Pancreas (tissue), 10 donors: ENCODE results near the gene CEP55. TPM values are rescaled to one million over a fixed set of nuclear protein-coding genes. Genes with fewer than 3 reads are reported as not detected.

Source experiments
- ATAC-seq, 4 donors: fragments of 200-7000 bp; cut with Tn5 transposase; one replicate each; pipeline versions ENCODE4 v1.8.0 to v1.9.1; 2020; ENCODE audit warnings: mild to moderate bottlenecking in 4 of 4, moderate library complexity in 4 of 4
- DNase-seq, 6 donors: peaks; one replicate each; pipeline ENCODE4 v3.0.0-alpha.2; 2020
- FAIRE-seq: peaks from 2 replicates; lab custom pipeline; 2012; peaks lifted over from hg19 to GRCh38; lab: Jason Lieb, UNC
- H3K27ac ChIP-seq, 4 donors: fragments of 200-600 bp; sonication (generic); 1 replicate in 3 of 4; 2 replicates in 1 of 4; pipeline versions ENCODE4 v1.5.0 to v1.8.0; 2020
- H3K27me3 ChIP-seq, 4 donors: fragments of 200-600 bp; one replicate each; pipeline ENCODE4 v1.8.0; 2021
- H3K36me3 ChIP-seq, 3 donors: fragments of 200-600 bp; sonication (generic) in 1 of 3; one replicate each; pipeline versions ENCODE4 v1.5.0 to v1.8.0; 2020 to 2021
- H3K4me1 ChIP-seq, 3 donors: fragments of 200-600 bp; one replicate each; pipeline ENCODE4 v1.8.0; 2021
- H3K4me3 ChIP-seq, 4 donors: fragments of 200-600 bp; sonication (generic) in 2 of 4; one replicate each; pipeline versions ENCODE4 v1.5.0 to v1.8.0; 2020 to 2021
- H3K9me3 ChIP-seq, 4 donors: fragments of 200-600 bp; one replicate each; pipeline ENCODE4 v1.8.0; 2021
- WGBS, 2 donors: extraction: QIAGEN DNeasy Blood & Tissue Kit; methylation state at CpG; one replicate each; pipeline ENCODE4 v1.1.7; 2013; 5-methylcytosine and 5-hydroxymethylcytosine counted together
- intact Hi-C, 3 donors: fragments of 100-400 bp; cut with DNase I; formaldehyde crosslinking; loops; one replicate each; pipeline versions ENCODE4 v1.11.1 to v1.14.2; 2022
- polyA plus RNA-seq, 2 donors: library from polyadenylated mRNA; stranded (reverse); fragments of 200-250 nt; gene quantifications; one replicate each; pipeline ENCODE4 v1.2.3, GENCODE V29; 2013
- total RNA-seq, 6 donors: library from RNA; stranded (reverse); fragmentation: NEBNext Ultra II Directional in 4 of 6; extraction: Animal tissue kit (Norgen Biotek cat#: 25700) in 4 of 6; gene quantifications; one replicate each; pipeline versions ENCODE4 v1.2.1 to v1.2.4, GENCODE V29; 2021 to 2023
- TF ChIP-seq, protein P1 (sequence below), 4 donors: fragments of 200-600 bp; sonication (generic) in 3 of 4; IDR thresholded peaks; one replicate each; pipeline versions ENCODE4 v1.5.0 to v1.8.0; 2021; ENCODE audit warnings: antibody characterized with exemption in 4 of 4
- donor health status: healthy with polysubstance abuse.
- donor health status: DM: no; HTN: no; CAD: no; lungs with moderate emphysema.
- donor health status: DM: no; HTN: no; CAD: no.
- donor health status: control.
- donor health status: control.
- donor health status: Bipolar disorder and iron deficiency.
- donor health status: DM: yes; HTN: yes; CAD: no.
- donor health status: DM: no; HTN: no; CAD: no.
- donor health status: DM: no; HTN: no; CAD: no.
- donor health status: DM: yes; HTN: yes; CAD: no.

The CEP55 gene
- total and polyA plus RNA-seq, 8 donors, result 0.07 to 0.94 (median 0.25) TPM; not detected in 1

DNA sequence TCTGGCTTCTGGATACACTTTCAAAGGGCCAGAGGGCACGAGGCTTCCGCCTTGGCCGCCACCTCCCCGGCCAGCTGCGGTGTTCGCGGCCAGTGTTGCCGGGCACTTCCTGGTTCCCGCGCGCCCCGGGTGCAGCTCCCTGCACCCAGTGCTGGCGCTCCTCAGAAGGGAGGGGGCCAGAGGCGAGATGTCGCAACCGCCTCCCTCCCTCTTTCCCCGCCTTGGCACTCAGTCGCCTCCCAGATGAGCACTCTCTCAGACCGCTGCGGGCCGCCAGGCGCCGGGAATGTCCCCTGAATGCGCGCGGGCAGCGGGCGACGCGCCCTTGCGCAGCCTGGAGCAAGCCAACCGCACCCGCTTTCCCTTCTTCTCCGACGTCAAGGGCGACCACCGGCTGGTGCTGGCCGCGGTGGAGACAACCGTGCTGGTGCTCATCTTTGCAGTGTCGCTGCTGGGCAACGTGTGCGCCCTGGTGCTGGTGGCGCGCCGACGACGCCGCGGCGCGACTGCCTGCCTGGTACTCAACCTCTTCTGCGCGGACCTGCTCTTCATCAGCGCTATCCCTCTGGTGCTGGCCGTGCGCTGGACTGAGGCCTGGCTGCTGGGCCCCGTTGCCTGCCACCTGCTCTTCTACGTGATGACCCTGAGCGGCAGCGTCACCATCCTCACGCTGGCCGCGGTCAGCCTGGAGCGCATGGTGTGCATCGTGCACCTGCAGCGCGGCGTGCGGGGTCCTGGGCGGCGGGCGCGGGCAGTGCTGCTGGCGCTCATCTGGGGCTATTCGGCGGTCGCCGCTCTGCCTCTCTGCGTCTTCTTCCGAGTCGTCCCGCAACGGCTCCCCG lies 70.2 kb downstream of the CEP55 start, which contains the start of gene FFAR4:
Gene FFAR4 (plus strand): TSS at position 231 of the 842 bp plus-strand sequence. CDS start 56 bp downstream, at position 287.
- FAIRE-seq (no peak), ATAC-seq (peak; percentile 83 to 91 (median 88)), DNase-seq (peak; percentile 45 to 76 (median 59))
- intact Hi-C loops, result no loop called here
- H3K4me1 ChIP-seq, result peaks cover 0 to 5% (median 0%) of the 10 kb centered on the region in 3 donors
- no peak within 1 kb of the TSS for H3K27ac ChIP-seq
- H3K4me3 ChIP-seq, result peak within 1 kb of the TSS; percentile 4 to 44 (median 18)
- peaks cover 0 to 12% (median 2%) of the 10 kb centered on the region in 4 donors for H3K27me3 ChIP-seq
- H3K9me3 ChIP-seq, result no peaks in the 10 kb centered on the region
- TF ChIP-seq, protein P1, sequence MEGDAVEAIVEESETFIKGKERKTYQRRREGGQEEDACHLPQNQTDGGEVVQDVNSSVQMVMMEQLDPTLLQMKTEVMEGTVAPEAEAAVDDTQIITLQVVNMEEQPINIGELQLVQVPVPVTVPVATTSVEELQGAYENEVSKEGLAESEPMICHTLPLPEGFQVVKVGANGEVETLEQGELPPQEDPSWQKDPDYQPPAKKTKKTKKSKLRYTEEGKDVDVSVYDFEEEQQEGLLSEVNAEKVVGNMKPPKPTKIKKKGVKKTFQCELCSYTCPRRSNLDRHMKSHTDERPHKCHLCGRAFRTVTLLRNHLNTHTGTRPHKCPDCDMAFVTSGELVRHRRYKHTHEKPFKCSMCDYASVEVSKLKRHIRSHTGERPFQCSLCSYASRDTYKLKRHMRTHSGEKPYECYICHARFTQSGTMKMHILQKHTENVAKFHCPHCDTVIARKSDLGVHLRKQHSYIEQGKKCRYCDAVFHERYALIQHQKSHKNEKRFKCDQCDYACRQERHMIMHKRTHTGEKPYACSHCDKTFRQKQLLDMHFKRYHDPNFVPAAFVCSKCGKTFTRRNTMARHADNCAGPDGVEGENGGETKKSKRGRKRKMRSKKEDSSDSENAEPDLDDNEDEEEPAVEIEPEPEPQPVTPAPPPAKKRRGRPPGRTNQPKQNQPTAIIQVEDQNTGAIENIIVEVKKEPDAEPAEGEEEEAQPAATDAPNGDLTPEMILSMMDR (IDR thresholded peaks at IDR 0.05), result no peak
- H3K36me3 ChIP-seq, result no peaks in the 10 kb centered on the region
- WGBS, 2 donors, result 0 to 1% methylated on average over 73 to 85 of the region's 85 CpGs

DNA sequence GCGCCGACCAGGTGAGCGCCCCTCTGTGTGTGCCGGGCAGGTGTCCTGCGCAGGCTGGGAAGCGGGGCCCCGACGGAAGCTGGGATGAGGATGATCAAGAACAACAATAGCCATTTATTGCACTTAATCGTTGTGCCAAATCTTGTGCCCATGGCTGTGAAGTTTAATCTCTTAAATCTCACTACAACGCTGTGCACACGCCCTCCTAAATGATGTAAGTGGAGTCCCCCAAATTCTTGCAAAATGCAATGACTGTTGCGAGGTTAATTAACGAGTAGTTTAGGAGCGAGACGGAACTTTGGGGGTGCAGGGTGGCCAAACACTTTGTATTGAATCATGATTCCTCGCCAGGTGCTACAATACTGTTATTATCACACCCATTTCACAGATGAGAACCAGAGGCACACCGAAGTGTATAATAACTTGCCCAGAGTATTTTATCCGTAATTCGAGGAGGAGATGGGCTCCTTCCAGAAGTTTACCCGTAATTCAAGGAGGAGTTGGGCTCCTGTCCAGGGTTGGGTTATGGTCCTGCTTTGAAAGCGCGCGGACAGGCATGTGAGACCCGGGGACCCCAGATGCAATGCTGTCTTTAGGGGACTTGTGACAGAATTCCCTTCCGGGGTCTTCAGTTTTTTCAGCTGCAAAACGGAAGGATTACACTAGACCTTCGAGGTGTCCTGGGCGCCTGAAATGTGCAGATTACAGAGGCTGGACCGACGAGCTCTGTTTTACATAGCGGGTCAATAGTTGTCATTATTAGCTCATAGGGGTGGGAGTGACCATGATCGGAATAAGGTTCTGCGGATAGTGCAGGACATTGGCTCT lies 71.1 kb downstream of the CEP55 start:
- Histone ChIP-seq H3K27ac (no peak overlapping the region), H3K36me3 (no peaks in the 10 kb centered on the region), H3K4me3 (peak overlapping the region in 3 of 4 donors; percentile 9 to 44 (median 27)), H3K9me3 (no peaks in the 10 kb centered on the region), H3K27me3 (peaks cover 0 to 12% (median 2%) of the 10 kb centered on the region in 4 donors), H3K4me1 (peaks cover 0 to 5% (median 0%) of the 10 kb centered on the region in 3 donors)
- DNase-seq, result no peak
- WGBS, 2 donors, result 8 to 9% methylated on average over 33 of the region's 33 CpGs
- FAIRE-seq, result no peak
- intact Hi-C loops, result no loop called here
- TF ChIP-seq, protein P1 (IDR thresholded peaks at IDR 0.05), result no peak
- ATAC-seq, result no peak

- Histone ChIP-seq H3K27me3 (peaks cover 0 to 12% (median 2%) of the 10 kb centered on the region in 4 donors), H3K9me3 (no peaks in the 10 kb centered on the region), H3K27ac (no peak overlapping the region), H3K4me1 (peaks cover 0 to 5% (median 0%) of the 10 kb centered on the region in 3 donors), H3K4me3 (peak overlapping the region in 1 of 4 donors; percentile 44), H3K36me3 (no peaks in the 10 kb centered on the region)
- FAIRE-seq, result no peak
- TF ChIP-seq, protein P1 (IDR thresholded peaks at IDR 0.05), result no peak
- intact Hi-C loops, result no loop called here
- ATAC-seq, result peak in 1 of 4 donors; percentile 12
- 10 to 11% methylated on average over 21 of the region's 21 CpGs for WGBS, 2 donors
- no peak for DNase-seq
These were observed 71.6 kb downstream of the CEP55 start for GRCh38 chr10:93568105-93568390.

DNA sequence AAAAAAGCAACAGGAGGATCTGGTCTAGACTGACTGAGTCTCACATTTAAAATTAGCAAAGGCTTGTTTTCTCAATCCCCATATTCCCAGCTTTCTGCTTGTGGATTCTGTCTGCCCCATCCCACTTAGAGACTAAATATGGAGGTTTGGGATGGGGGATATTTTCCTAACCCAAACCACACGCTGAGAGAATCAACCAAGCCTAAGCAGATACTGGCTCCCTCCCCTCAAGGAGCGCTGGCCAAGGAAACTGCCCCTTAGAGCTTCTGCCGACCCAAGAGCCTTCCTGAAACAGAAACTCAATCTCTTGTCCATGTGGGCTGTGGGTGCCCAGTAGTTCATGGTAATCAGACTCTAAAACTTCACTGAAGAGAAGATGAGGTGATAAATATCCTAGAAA lies 74.0 kb downstream of the CEP55 start:
- TF ChIP-seq, protein P1 (IDR thresholded peaks at IDR 0.05), result no peak
- DNase-seq, result no peak
- no peak for FAIRE-seq
- Histone ChIP-seq H3K4me3 (no peak overlapping the region), H3K27ac (no peak overlapping the region), H3K9me3 (no peaks in the 10 kb centered on the region), H3K36me3 (no peaks in the 10 kb centered on the region), H3K27me3 (peaks cover 0 to 12% (median 2%) of the 10 kb centered on the region in 4 donors), H3K4me1 (peaks cover 0 to 5% (median 0%) of the 10 kb centered on the region in 3 donors)
- no peak for ATAC-seq
- intact Hi-C loops, result no loop called here
- WGBS, 2 donors, result 47 to 61% methylated on average over 3 of the region's 3 CpGs
